MCF 10A (cell line): Measurements from ENCODE around the gene ASTL. TPM values are rescaled to one million over a fixed set of nuclear protein-coding genes. Genes with fewer than 3 reads are reported as not detected.

Experiments
- BruUV-seq: library from RNA; stranded (reverse); fragments of 400-500 nt; replicated peaks from 2 replicates; lab custom pipeline; 2021; lab: Mats Ljungman, UMichigan
- CTCF ChIA-PET: fragments of 300-600 bp; sonication (Branson Sonifier 250); formaldehyde crosslinking; extraction: SDS; loops from one replicate; lab custom pipeline; 2021; ENCODE audit warnings: antibody characterized with exemption, inconsistent platforms; lab: Yijun Ruan, JAX
- POLR2A ChIA-PET: fragments of 300-600, 350-650 bp; sonication (Branson Sonifier 250); formaldehyde crosslinking; extraction: SDS; loops from one replicate; lab custom pipeline; 2020; ENCODE audit warnings: antibody characterized with exemption, inconsistent platforms; lab: Yijun Ruan, JAX
- DNase-seq: peaks from one replicate; pipeline ENCODE4 v3.0.0-alpha.2; 2018; ENCODE audit not compliant: unreplicated experiment
- H3K27ac Mint-ChIP-seq: one replicate; pipeline ENCODE4 v1.8.0; 2022; ENCODE audit warnings: mild to moderate bottlenecking, low read depth, mixed read lengths; ENCODE audit not compliant: unreplicated experiment
- H3K27me3 Mint-ChIP-seq: one replicate; pipeline ENCODE4 v1.8.0; 2022; ENCODE audit warnings: mixed read lengths; ENCODE audit not compliant: insufficient read depth, unreplicated experiment
- H3K36me3 Mint-ChIP-seq: one replicate; pipeline ENCODE4 v1.8.0; 2022; ENCODE audit warnings: mild to moderate bottlenecking, moderate library complexity, mixed read lengths; ENCODE audit not compliant: insufficient read depth, unreplicated experiment
- H3K4me1 Mint-ChIP-seq: one replicate; pipeline ENCODE4 v1.8.0; 2022; ENCODE audit warnings: mixed read lengths; ENCODE audit not compliant: insufficient read depth, unreplicated experiment
- H3K4me3 Mint-ChIP-seq: one replicate; pipeline ENCODE4 v1.8.0; 2022; ENCODE audit warnings: mild to moderate bottlenecking, moderate library complexity, mixed read lengths; ENCODE audit not compliant: unreplicated experiment
- H3K9me3 Mint-ChIP-seq: one replicate; pipeline ENCODE4 v1.8.0; 2022; ENCODE audit warnings: mixed read lengths; ENCODE audit not compliant: unreplicated experiment
- intact Hi-C: fragments of 100-400 bp; cut with micrococcal nuclease; formaldehyde crosslinking; loops from 2 replicates; pipeline ENCODE4 v1.14.1; 2022
- total RNA-seq: library from RNA; stranded (reverse); gene quantifications from 2 replicates; pipeline ENCODE4 v1.2.3, GENCODE V29; 2022
- TF ChIP-seq, protein P1 (sequence below): fragments of 200-600 bp; IDR thresholded peaks from one replicate; pipeline ENCODE4 v1.8.0; 2022; ENCODE audit warnings: antibody characterized with exemption, mild to moderate bottlenecking; ENCODE audit not compliant: unreplicated experiment

ASTL gene
- total RNA-seq, 1 experiment from 2014 or later: not detected

DNA sequence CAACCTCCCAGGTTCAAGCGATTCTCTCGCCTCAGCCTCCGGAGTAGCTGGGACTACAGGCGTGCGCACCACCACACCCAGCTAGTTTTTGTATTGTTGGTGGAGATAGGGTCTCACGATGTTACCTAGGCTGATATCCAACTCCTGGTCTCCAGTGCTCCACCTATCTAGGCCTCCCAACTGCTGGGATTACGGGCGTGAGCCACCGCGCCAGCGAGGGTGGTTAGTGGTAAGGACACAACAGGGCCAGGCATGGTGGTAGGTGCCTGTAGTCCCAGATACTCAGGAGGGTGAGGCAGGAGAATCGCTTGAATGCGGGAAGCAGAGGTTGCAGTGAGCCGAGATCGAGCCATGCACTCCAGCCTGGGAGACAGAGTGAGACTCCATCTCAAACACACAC is 33.5 kb upstream of the ASTL start:
- POLR2A ChIA-PET: no interaction called here
- no peaks in the 10 kb centered on the region for H3K36me3 Mint-ChIP-seq
- intact Hi-C loops: loop anchor here (10.0 kb wide), 1 partner anchor 147 kb away; no protein-coding TSS in a partner anchor

GRCh38 chr2:96170626-96171025 is 32.3 kb upstream of the ASTL start:
- Mint-ChIP-seq H3K4me3 (no peak overlapping the region), H3K9me3 (no peaks in the 10 kb centered on the region), H3K27me3 (no peaks in the 10 kb centered on the region), H3K4me1 (no peaks in the 10 kb centered on the region), H3K27ac (no peak overlapping the region), H3K36me3 (no peaks in the 10 kb centered on the region)
- no TSS peak for BruUV-seq
- intact Hi-C loops: loop anchor here (10.0 kb wide), 1 partner anchor 146 kb away; no protein-coding TSS in a partner anchor
- TF ChIP-seq, protein P1, sequence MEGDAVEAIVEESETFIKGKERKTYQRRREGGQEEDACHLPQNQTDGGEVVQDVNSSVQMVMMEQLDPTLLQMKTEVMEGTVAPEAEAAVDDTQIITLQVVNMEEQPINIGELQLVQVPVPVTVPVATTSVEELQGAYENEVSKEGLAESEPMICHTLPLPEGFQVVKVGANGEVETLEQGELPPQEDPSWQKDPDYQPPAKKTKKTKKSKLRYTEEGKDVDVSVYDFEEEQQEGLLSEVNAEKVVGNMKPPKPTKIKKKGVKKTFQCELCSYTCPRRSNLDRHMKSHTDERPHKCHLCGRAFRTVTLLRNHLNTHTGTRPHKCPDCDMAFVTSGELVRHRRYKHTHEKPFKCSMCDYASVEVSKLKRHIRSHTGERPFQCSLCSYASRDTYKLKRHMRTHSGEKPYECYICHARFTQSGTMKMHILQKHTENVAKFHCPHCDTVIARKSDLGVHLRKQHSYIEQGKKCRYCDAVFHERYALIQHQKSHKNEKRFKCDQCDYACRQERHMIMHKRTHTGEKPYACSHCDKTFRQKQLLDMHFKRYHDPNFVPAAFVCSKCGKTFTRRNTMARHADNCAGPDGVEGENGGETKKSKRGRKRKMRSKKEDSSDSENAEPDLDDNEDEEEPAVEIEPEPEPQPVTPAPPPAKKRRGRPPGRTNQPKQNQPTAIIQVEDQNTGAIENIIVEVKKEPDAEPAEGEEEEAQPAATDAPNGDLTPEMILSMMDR: no peak
- no peak for DNase-seq
- CTCF ChIA-PET: no interaction called here
- POLR2A ChIA-PET: no interaction called here

More for the DNA sequence above, 33.5 kb upstream of the ASTL start:
- no TSS peak for BruUV-seq
- Mint-ChIP-seq H3K4me3 (no peak overlapping the region), H3K9me3 (no peaks in the 10 kb centered on the region), H3K27ac (no peak overlapping the region), H3K27me3 (no peaks in the 10 kb centered on the region), H3K4me1 (no peaks in the 10 kb centered on the region)
- TF ChIP-seq, protein P1: no peak
- CTCF ChIA-PET: interaction anchor here (0.7 to 5.6 kb wide), 2 partner anchors 8 to 148 kb away, joined by 3 to 54 read pairs; no protein-coding TSS in a partner anchor
- DNase-seq: no peak

DNA sequence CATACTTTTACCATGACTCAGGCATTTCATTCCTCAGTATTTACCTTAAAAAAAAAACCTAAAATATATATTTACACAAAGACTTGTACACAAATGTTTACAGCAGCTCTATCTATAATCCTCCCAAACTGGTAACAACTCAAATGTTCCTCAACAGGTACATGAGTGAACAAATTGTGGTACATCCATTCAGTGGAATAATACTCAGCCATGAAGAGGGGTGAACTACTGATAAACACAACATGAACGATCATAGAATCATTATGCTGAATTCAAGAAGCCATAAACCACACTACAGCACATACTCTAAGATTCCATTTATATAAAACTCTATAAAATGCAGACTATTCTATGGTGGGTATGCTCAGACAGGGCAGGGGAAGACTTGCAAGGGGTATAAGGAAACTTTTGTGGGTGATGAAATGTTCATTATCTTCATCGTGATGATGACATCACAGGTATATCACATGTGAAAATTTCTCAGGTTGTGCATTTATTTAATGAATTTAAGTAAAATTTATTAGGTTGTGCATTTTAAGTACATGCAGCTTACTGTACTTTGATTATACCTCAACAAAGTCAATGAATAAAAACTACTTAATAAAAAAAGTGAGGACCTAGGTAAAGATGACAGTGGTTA is 31.7 kb upstream of the ASTL start:
- CTCF ChIA-PET: no interaction called here
- no peak overlapping the region for H3K27ac Mint-ChIP-seq

DNA sequence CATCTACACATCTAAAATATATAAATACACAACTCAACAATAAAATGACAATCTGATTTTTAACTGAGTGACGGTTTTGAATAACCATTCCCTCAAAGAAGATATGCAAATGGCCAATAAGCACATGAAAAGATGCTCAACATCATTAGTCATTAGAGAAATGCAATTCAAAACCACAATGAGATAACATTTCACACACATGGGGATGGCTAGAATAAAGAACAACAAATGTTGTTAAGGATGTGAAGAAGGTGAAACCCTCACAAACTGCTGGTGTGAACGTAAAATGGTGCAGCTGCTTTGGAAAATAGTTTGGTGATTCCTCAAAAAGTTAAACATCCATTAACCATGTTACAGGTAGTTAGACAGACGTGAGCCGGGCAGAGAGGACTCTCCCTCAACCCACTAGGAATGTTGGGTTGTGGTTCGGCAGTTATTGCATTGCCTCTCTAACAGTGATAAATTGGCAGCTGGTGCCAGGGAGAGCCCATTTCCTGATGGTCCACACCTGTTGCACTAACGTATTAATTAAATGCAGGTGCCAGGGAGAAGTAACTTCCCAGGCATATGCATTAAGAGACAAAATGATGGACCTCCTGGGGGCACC is 29.2 kb upstream of the ASTL start:
- H3K4me3 Mint-ChIP-seq: no peak overlapping the region
- H3K36me3 Mint-ChIP-seq: no peaks in the 10 kb centered on the region
- H3K27me3 Mint-ChIP-seq: no peaks in the 10 kb centered on the region
- TF ChIP-seq, protein P1: no peak
- no peak for DNase-seq
- CTCF ChIA-PET: no interaction called here
- intact Hi-C loops: no loop called here
- H3K27ac Mint-ChIP-seq: peak overlapping the region; percentile 21
- no TSS peak for BruUV-seq
- no peaks in the 10 kb centered on the region for H3K9me3 Mint-ChIP-seq
- POLR2A ChIA-PET: no interaction called here
- no peaks in the 10 kb centered on the region for H3K4me1 Mint-ChIP-seq

More for the DNA sequence above, 31.7 kb upstream of the ASTL start:
- Mint-ChIP-seq H3K9me3 (no peaks in the 10 kb centered on the region), H3K4me3 (no peak overlapping the region), H3K36me3 (no peaks in the 10 kb centered on the region), H3K4me1 (no peaks in the 10 kb centered on the region), H3K27me3 (no peaks in the 10 kb centered on the region)
- TF ChIP-seq, protein P1: no peak
- BruUV-seq: no TSS peak
- DNase-seq: no peak
- POLR2A ChIA-PET: no interaction called here
- intact Hi-C loops: loop anchor here (10.0 kb wide), 1 partner anchor 145 kb away; no protein-coding TSS in a partner anchor
